GM21723 (cell line): ENCODE measurements around the gene RAD54L.
"Not testable (repeated sequence)": the region's sequence is repeated elsewhere in the genome, so short reads cannot be mapped to it uniquely, and the experiment has no call there.

Experiments
- ATAC-seq: cut with Tn5 transposase; IDR thresholded peaks from one replicate; pipeline ENCODE4 v1.9.1; 2021; ENCODE audit warnings: mild to moderate bottlenecking, moderate library complexity; ENCODE audit not compliant: unreplicated experiment

The RAD54L gene

DNA sequence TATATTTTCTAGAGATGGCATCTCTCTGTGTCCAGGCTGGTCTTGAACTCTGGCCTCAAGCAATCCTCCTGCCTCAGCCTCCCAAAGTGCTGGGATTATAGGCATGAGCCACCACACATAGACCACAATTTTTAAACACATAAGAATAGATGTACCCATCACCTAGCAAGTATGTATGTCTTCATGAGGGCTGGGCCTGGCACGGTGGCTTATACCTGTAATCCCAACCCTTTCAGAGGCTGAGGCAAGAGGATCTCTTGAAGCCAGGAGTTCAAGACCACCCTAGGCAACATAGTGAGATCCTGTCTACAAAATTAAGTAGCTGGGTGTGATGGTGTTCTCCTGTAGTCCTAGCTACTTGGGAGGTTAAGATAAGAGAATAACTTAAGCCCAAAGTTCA lies 69.8 kb downstream of the RAD54L start:
- no peak for ATAC-seq

DNA sequence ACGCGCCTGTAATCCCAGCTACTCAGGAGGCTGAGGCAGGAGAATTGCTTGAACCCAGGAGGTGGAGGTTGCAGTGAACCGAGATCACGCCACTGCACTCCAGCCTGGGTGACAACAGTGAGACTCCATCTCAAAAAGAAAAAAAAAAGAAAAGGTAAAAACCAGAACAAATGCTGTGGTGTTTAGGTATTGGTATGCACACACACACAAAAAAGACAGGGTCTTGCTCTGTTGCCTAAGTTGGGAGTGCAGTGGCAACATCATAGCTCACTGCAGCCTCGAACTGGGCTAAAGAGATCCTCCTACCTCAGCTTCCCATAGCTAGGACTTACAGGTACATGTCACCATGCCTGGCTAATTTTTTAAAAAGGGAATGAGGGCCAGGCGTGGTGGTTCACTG lies 71.7 kb downstream of the RAD54L start:
- not testable (repeated sequence) for ATAC-seq

DNA sequence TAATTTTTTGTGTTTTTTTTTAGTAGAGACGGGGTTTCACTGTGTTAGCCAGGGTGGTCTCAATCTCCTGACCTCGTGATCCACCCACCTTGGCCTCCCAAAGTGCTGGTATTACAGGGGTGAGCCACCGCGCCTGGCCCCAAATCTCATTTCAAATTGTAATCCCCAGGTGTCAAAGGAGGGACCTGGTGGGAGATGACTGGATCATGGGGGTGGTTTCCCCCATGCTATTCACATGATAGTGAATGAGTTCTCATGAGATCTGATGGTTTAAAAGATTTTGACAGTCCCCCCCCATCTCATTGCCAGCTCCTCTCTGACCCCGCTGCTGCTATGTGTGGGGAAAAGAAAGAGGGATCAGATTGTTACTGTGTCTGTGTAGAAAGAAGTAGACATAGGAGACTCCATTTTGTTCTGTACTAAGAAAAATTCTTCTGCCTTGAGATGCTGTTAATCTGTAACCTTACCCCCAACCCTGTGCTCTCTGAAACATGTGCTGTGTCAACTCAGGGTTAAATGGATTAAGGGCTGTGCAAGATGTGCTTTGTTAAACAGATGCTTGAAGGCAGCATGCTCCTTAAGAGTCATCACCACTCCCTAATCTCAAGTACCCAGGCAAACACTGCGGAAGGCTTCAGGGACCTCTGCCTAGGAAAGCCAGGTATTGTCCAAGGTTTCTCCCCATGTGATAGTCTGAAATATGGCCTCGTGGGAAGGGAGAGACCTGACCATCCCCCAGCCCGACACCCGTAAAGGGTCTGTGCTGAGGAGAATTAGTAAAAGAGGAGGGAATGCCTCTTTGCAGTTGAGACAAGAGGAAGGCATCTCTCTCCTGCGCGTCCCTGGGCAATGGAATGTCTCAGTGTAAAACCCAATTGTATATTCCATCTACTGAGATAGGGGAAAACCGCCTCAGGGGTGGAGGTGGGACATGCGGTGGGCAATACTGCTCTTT lies 72.7 kb downstream of the RAD54L start:
- not testable (repeated sequence) for ATAC-seq

DNA sequence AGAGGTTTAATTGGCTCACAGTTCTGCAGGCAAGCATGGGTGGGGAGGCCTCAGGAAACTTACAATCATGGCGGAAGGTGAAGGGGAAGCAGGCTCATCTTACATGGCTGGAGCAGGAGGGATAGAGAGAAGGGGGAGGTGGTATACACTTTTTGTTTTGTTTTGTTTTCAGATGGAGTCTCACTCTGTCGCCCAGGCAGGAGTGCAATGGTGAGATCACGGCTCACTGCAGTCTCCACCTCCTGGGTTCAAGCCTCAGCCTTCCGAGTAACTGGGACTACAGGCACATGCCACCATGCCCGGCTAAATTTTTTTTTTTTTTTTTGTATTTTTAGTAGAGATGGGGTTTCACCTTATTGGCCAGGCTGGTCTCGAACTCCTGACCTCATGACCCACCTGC lies 74.6 kb downstream of the RAD54L start:
- ATAC-seq = not testable (repeated sequence)

DNA sequence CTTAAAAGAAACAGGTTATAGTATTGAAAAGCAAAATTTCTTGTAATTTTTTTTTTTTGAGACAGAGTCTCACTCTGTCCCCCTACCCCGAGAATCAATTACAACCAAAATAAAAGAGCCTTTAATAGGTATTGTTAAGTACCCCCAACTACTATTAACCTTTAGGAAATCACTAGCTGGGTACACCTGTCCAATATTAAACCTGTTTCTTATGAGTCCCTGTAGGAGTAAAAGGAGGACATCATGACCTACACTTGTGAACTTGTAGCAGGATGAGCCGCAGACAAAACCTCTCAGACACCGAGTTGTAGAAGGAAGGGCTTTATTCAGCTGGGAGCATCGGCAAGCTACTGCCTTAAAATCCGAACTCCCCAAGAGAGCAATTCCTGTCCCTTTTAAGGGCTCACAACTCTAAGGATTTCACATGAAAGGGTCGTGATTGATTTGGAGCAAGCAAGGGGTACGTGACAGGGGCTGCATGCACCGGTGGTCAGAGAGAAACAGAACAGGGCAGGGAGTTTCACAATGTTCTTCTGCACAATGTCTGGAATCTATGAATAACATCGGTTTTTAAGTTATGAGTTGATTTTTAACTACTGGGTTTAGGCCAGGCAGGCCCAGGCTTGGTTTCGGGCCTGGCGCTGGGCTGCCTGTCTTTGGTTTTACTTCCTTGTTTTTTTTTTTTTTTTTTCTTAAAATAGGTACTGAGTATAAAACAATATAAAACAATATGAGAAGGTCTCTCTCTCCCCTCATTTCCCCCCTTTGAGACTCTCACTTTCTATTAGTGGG lies 77.9 kb downstream of the RAD54L start:
- not testable (repeated sequence) for ATAC-seq
